Prostate gland (tissue), 2 donors: ENCODE data around the gene RMND5A. TPM values are rescaled to one million over a fixed set of nuclear protein-coding genes. Genes with fewer than 3 reads are reported as not detected.

Experiments
- DNase-seq: peaks from one replicate; pipeline ENCODE4 v3.0.0-alpha.2; 2019; ENCODE audit warnings: low spot score
- H3K27ac ChIP-seq, 2 donors: fragments of 200-600 bp; sonication (generic); 2 replicates each; pipeline ENCODE4 v1.5.1; 2017 to 2019
- H3K27me3 ChIP-seq: fragments of 200-600 bp; sonication (generic); replicated peaks from 2 replicates; pipeline ENCODE4 v1.5.1; 2019; ENCODE audit not compliant: insufficient read depth
- H3K36me3 ChIP-seq, 2 donors: fragments of 200-600 bp; sonication (generic); 1 replicate in 1 of 2; 2 replicates in 1 of 2; pipeline versions ENCODE4 v1.5.1 to v1.8.1; 2017 to 2019
- H3K4me1 ChIP-seq: fragments of 200-600 bp; sonication (generic); replicated peaks from 2 replicates; pipeline ENCODE4 v1.5.1; 2019
- H3K4me3 ChIP-seq, 2 donors: fragments of 200-600 bp; sonication (generic); 2 replicates each; pipeline ENCODE4 v1.5.1; 2017 to 2019
- H3K9me3 ChIP-seq: fragments of 200-600 bp; sonication (generic); 2 replicates; pipeline ENCODE4 v1.5.1; 2017
- POLR2A ChIP-seq: fragments of 450-650 bp; IDR thresholded peaks from one replicate; pipeline ENCODE4 v1.6.1; 2016; ENCODE audit warnings: antibody characterized with exemption, mild to moderate bottlenecking
- POLR2AphosphoS5 ChIP-seq: sonication (generic); formaldehyde crosslinking; IDR thresholded peaks from one replicate; pipeline ENCODE4 v1.6.1; 2017; ENCODE audit warnings: antibody characterized with exemption
- WGBS: methylation state at CpG from one replicate; pipeline ENCODE4 v1.1.5; 2018; 5-methylcytosine and 5-hydroxymethylcytosine counted together
- intact Hi-C: fragments of 100-400 bp; cut with DNase I; formaldehyde crosslinking; loops from one replicate; pipeline ENCODE4 v1.14.2; 2022
- total RNA-seq, 2 donors: library from RNA; depleted of rRNA; stranded (reverse); fragments of >200 nt; gene quantifications; one replicate each; pipeline ENCODE4 v1.1.0, GENCODE V29; 2016
- TF ChIP-seq, protein P1 (sequence below), 4 experiments: fragments of 200-600 bp in 2 of 4; fragments of 450-650 bp in 2 of 4; sonication (generic) in 2 of 4; IDR thresholded peaks; 1 replicate in 3 of 4; 2 replicates in 1 of 4; pipeline ENCODE4 v1.5.1; 2016 to 2019; ENCODE audit warnings: antibody characterized with exemption in 4 of 4, mild to moderate bottlenecking in 2 of 4, moderate library complexity in 2 of 4

The RMND5A gene
- total RNA-seq, 2 donors from 2014 or later = 37.1 to 42.9 TPM

DNA sequence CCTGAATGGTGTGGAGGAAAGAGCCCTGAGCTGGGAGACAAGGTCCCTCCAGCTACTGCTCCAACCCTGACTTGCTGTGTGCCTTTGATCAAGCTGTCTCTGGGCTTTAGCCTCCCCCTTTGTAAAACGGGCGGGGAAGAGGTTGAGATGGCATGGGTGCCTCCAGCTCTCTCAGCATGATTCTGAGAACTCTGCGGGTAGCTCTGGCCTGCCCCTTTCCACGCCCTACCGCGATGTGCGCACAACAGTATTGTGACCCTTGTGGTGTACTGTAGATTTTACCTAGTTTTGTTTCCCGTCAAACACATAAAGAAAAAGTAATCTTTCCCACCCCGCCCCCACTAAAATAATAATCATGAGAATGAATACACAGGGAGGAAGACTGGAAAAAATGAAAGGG lies 65.4 kb downstream of the RMND5A start:
- Histone ChIP-seq H3K36me3 (no peaks in the 10 kb centered on the region), H3K4me3 (no peak overlapping the region), H3K27ac (no peak overlapping the region), H3K4me1 (no peaks in the 10 kb centered on the region), H3K9me3 (no peaks in the 10 kb centered on the region), H3K27me3 (peaks cover 3% of the 10 kb centered on the region)
- TF ChIP-seq POLR2A (no peak), POLR2AphosphoS5 (no peak)
- TF ChIP-seq, protein P1, sequence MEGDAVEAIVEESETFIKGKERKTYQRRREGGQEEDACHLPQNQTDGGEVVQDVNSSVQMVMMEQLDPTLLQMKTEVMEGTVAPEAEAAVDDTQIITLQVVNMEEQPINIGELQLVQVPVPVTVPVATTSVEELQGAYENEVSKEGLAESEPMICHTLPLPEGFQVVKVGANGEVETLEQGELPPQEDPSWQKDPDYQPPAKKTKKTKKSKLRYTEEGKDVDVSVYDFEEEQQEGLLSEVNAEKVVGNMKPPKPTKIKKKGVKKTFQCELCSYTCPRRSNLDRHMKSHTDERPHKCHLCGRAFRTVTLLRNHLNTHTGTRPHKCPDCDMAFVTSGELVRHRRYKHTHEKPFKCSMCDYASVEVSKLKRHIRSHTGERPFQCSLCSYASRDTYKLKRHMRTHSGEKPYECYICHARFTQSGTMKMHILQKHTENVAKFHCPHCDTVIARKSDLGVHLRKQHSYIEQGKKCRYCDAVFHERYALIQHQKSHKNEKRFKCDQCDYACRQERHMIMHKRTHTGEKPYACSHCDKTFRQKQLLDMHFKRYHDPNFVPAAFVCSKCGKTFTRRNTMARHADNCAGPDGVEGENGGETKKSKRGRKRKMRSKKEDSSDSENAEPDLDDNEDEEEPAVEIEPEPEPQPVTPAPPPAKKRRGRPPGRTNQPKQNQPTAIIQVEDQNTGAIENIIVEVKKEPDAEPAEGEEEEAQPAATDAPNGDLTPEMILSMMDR (IDR thresholded peaks at IDR 0.05) = no peak
- intact Hi-C loops = no loop called here
- 90% methylated on average over 9 of the region's 9 CpGs for WGBS
- no peak for DNase-seq

DNA sequence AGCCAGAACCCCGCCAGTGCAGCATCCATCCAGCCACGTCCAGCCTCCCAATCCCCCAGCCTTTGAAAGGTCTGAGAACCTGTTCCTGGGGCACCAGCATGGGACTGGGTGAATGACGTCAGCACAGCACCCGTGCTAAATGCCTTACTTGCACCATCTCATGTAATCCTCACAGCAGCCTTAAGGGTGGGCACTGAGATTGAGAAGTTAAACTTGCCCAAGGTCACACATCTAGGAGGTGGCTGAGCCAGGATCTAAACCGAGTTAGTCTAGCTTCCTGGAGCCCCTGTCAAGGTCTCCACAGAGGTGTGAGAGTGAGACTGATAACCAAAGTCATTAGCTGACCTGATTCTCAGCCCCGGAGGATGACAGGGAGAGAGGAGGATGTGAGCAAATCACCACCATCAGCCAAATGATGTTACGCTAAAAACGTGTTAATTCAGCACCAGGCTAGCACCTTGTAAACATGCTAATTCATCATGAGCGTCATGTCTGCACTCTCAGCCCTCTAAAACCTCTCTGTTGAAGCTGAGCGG lies 66.0 kb downstream of the RMND5A start:
- H3K27ac ChIP-seq = no peak overlapping the region
- H3K9me3 ChIP-seq = no peaks in the 10 kb centered on the region
- WGBS = 60% methylated on average over 10 of the region's 10 CpGs
- intact Hi-C loops = no loop called here
- no peaks in the 10 kb centered on the region for H3K36me3 ChIP-seq
- no peaks in the 10 kb centered on the region for H3K4me1 ChIP-seq
- DNase-seq = no peak
- peaks cover 6% of the 10 kb centered on the region for H3K27me3 ChIP-seq
- TF ChIP-seq, protein P1 (IDR thresholded peaks at IDR 0.05) = no peak
- TF ChIP-seq POLR2AphosphoS5 = no peak
- no peak for TF ChIP-seq POLR2A
- H3K4me3 ChIP-seq = no peak overlapping the region

GRCh38 chr2:86787736-86788135 lies 67.6 kb downstream of the RMND5A start:
- Histone ChIP-seq H3K27ac (no peak overlapping the region), H3K4me3 (no peak overlapping the region), H3K4me1 (no peaks in the 10 kb centered on the region), H3K9me3 (no peaks in the 10 kb centered on the region), H3K27me3 (peaks cover 6% of the 10 kb centered on the region), H3K36me3 (no peaks in the 10 kb centered on the region)
- TF ChIP-seq, protein P1 (IDR thresholded peaks at IDR 0.05) = no peak
- no peak for TF ChIP-seq POLR2A
- no peak for TF ChIP-seq POLR2AphosphoS5
- intact Hi-C loops = no loop called here
- DNase-seq = no peak
- WGBS = 10% methylated on average over 2 of the region's 2 CpGs

DNA sequence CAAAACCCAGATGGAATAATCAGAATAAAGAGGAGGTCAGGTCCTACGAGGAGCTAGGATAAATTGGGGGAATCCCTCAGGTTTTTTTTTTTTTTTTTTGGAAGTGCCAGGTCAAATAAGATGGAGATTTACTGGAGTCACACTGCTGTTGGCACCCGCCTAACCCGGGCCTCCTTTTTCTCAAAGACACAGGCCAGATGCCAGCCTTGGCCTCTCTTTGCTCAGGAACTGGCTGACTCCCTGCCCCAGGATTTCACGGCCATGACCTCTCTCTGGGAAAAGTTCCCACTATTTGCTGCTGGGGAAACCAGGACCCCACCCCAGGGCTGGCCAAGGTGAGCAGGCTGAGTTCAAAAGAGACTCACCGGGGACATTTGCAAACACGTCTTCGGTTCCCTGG lies 68.1 kb downstream of the RMND5A start:
- no peaks in the 10 kb centered on the region for H3K36me3 ChIP-seq
- WGBS = 53% methylated on average over 7 of the region's 7 CpGs
- DNase-seq = no peak
- H3K27me3 ChIP-seq = peaks cover 6% of the 10 kb centered on the region
- no peaks in the 10 kb centered on the region for H3K9me3 ChIP-seq
- H3K4me1 ChIP-seq = no peaks in the 10 kb centered on the region
- intact Hi-C loops = no loop called here
- TF ChIP-seq POLR2AphosphoS5 = no peak
- TF ChIP-seq, protein P1 (IDR thresholded peaks at IDR 0.05) = no peak
- H3K4me3 ChIP-seq = no peak overlapping the region
- H3K27ac ChIP-seq = no peak overlapping the region

GRCh38 chr2:86788881-86789686 lies 69.0 kb downstream of the RMND5A start:
- Histone ChIP-seq H3K9me3 (no peaks in the 10 kb centered on the region), H3K27me3 (peaks cover 6% of the 10 kb centered on the region), H3K4me3 (no peak overlapping the region), H3K4me1 (no peaks in the 10 kb centered on the region), H3K36me3 (no peaks in the 10 kb centered on the region), H3K27ac (no peak overlapping the region)
- no peak for DNase-seq
- 7% methylated on average over 64 of the region's 64 CpGs for WGBS
- TF ChIP-seq POLR2A = no peak
- TF ChIP-seq, protein P1 (IDR thresholded peaks at IDR 0.05) = no peak
- TF ChIP-seq POLR2AphosphoS5 = no peak
- intact Hi-C loops = no loop called here
